RWPE2 (cell line): Measurements from ENCODE around the gene SUSD5.

ENCODE experiments used
- ATAC-seq: fragments of 200-7000 bp; cut with Tn5 transposase; 3 replicates; pipeline ENCODE4 v1.9.1; 2021; ENCODE audit warnings: low read depth
- DNase-seq: peaks from one replicate; pipeline ENCODE4 v3.0.0-alpha.2; 2020; ENCODE audit warnings: low spot score
- H3K27ac ChIP-seq: fragments of 450-650 bp; 2 replicates; pipeline ENCODE4 v1.5.1; 2017; ENCODE audit warnings: mild to moderate bottlenecking; ENCODE audit not compliant: poor library complexity, severe bottlenecking
- H3K27me3 ChIP-seq: fragments of 250-450 bp; sonication (Bioruptor Pico); 2 replicates; pipeline ENCODE4 v1.5.1; 2021; ENCODE audit warnings: mild to moderate bottlenecking, moderate library complexity; ENCODE audit not compliant: insufficient read depth, poor library complexity, severe bottlenecking
- H3K36me3 ChIP-seq: fragments of 250-450 bp; sonication (Bioruptor Pico); 2 replicates; pipeline ENCODE4 v1.5.1; 2020; ENCODE audit warnings: low read depth, mild to moderate bottlenecking, moderate library complexity
- H3K4me1 ChIP-seq: fragments of 250-450 bp; sonication (Bioruptor Pico); 2 replicates; pipeline ENCODE4 v1.5.1; 2021; ENCODE audit warnings: mild to moderate bottlenecking, moderate library complexity; ENCODE audit not compliant: insufficient read depth, poor library complexity, severe bottlenecking
- H3K4me3 ChIP-seq: fragments of 250-450 bp; sonication (Bioruptor Pico); 2 replicates; pipeline ENCODE4 v1.5.1; 2021; ENCODE audit warnings: mild to moderate bottlenecking, moderate library complexity; ENCODE audit not compliant: severe bottlenecking
- H3K9me3 ChIP-seq: fragments of 250-450 bp; sonication (Bioruptor Pico); 2 replicates; pipeline ENCODE4 v1.5.1; 2021; ENCODE audit warnings: mild to moderate bottlenecking, moderate library complexity; ENCODE audit not compliant: severe bottlenecking
- TF ChIP-seq, protein P1 (sequence below): fragments of 450-650 bp; IDR thresholded peaks from one replicate; pipeline ENCODE4 v1.5.1; 2017; ENCODE audit warnings: mild to moderate bottlenecking, moderate library complexity; ENCODE audit not compliant: poor library complexity, severe bottlenecking

Gene SUSD5

GRCh38 chr3:33240261-33240660 lies 21.7 kb upstream of the SUSD5 start:
- H3K27me3 ChIP-seq, result no peaks in the 10 kb centered on the region
- no peak overlapping the region for H3K4me3 ChIP-seq
- DNase-seq (no peak), ATAC-seq (no peak)
- TF ChIP-seq, protein P1, sequence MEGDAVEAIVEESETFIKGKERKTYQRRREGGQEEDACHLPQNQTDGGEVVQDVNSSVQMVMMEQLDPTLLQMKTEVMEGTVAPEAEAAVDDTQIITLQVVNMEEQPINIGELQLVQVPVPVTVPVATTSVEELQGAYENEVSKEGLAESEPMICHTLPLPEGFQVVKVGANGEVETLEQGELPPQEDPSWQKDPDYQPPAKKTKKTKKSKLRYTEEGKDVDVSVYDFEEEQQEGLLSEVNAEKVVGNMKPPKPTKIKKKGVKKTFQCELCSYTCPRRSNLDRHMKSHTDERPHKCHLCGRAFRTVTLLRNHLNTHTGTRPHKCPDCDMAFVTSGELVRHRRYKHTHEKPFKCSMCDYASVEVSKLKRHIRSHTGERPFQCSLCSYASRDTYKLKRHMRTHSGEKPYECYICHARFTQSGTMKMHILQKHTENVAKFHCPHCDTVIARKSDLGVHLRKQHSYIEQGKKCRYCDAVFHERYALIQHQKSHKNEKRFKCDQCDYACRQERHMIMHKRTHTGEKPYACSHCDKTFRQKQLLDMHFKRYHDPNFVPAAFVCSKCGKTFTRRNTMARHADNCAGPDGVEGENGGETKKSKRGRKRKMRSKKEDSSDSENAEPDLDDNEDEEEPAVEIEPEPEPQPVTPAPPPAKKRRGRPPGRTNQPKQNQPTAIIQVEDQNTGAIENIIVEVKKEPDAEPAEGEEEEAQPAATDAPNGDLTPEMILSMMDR, result no peak
- H3K9me3 ChIP-seq, result no peaks in the 10 kb centered on the region
- H3K27ac ChIP-seq, result no peak overlapping the region
- H3K4me1 ChIP-seq, result no peaks in the 10 kb centered on the region
- no peaks in the 10 kb centered on the region for H3K36me3 ChIP-seq

DNA sequence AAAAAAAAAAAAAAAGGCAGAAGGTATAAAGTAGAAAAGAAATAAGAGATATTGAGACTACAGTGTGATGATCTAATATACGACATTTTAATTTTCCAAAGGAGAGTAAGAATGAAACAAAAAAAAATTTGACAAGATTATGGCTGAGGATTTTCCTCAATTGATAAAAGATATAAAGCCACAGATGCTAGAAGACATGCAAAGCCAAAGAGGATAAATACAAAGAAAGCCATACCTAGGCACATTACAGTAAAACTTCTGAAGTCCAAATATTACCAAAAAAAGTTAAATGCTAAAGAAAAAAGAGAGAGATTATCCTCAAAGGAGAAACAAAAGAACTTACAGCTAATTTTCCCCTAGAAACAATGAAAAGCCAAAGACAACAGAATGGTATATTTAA lies 20.3 kb upstream of the SUSD5 start:
- H3K4me1 ChIP-seq, result no peaks in the 10 kb centered on the region
- no peaks in the 10 kb centered on the region for H3K36me3 ChIP-seq
- DNase-seq (no peak), ATAC-seq (no peak)
- no peaks in the 10 kb centered on the region for H3K9me3 ChIP-seq
- no peak overlapping the region for H3K27ac ChIP-seq
- TF ChIP-seq, protein P1, result no peak
- H3K4me3 ChIP-seq, result no peak overlapping the region
- no peaks in the 10 kb centered on the region for H3K27me3 ChIP-seq

DNA sequence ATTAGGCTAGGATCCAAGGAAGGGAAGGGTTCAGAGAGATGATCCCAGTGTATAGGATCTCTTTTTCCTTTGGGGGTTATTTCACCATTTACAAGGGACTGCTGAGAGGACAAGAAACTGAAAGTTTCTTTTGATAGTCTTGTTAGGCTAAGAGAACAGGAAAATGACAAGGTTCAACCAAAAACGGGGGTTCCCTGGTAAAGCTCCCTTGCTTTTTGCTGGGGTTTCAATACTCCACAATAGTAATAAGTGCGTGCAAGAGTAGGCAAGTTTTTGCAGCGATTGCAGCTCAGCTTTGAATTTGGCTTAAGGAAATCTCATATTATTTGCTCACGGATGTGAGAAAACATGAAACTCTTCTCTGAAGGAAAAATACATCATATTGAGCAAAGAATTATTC lies 18.8 kb upstream of the SUSD5 start:
- H3K27ac ChIP-seq, result no peak overlapping the region
- no peak for ATAC-seq
- no peak for DNase-seq
- no peak overlapping the region for H3K4me3 ChIP-seq
- TF ChIP-seq, protein P1, result no peak
- H3K27me3 ChIP-seq, result no peaks in the 10 kb centered on the region
- H3K9me3 ChIP-seq, result no peaks in the 10 kb centered on the region
- H3K36me3 ChIP-seq, result no peaks in the 10 kb centered on the region
- H3K4me1 ChIP-seq, result no peaks in the 10 kb centered on the region

- no peaks in the 10 kb centered on the region for H3K27me3 ChIP-seq
- DNase-seq, result no peak
- ATAC-seq, result no peak
- H3K27ac ChIP-seq, result no peak overlapping the region
- no peak overlapping the region for H3K4me3 ChIP-seq
- TF ChIP-seq, protein P1, result no peak
- no peaks in the 10 kb centered on the region for H3K9me3 ChIP-seq
- no peaks in the 10 kb centered on the region for H3K4me1 ChIP-seq
- no peaks in the 10 kb centered on the region for H3K36me3 ChIP-seq
These were observed 17.4 kb upstream of the SUSD5 start for GRCh38 chr3:33236005-33236404.

DNA sequence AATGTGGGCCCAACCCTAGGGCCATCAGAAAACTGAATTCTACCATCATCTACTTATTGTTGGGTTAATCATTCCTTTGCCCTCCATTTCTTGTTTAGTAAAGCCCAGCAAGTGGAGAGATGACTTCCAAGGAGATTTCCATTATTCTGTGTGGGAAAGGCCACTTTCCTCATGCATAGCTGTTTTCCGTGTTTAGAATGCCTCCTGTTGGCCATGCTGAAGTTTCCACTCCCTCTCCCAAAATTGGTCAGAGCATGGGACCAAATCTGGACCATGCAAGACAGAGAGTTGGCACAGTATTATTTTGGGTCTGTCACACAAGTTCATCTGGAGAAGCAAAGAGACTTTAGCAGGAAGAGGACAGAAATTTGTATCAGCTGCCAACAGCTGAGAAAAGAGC lies 15.3 kb upstream of the SUSD5 start:
- ATAC-seq, result no peak
- H3K4me3 ChIP-seq, result no peak overlapping the region

More for the DNA sequence above, 15.3 kb upstream of the SUSD5 start:
- TF ChIP-seq, protein P1, result no peak
- H3K36me3 ChIP-seq, result no peaks in the 10 kb centered on the region
- H3K27me3 ChIP-seq, result no peaks in the 10 kb centered on the region
- no peaks in the 10 kb centered on the region for H3K4me1 ChIP-seq
- H3K27ac ChIP-seq, result no peak overlapping the region
- no peak for DNase-seq
- H3K9me3 ChIP-seq, result no peaks in the 10 kb centered on the region
